ENCODE measurements around the gene SPOP.
"Not testable (repeated sequence)": the region's sequence is repeated elsewhere in the genome, so short reads cannot be mapped to it uniquely, and the experiment has no call there.

Gene SPOP

DNA sequence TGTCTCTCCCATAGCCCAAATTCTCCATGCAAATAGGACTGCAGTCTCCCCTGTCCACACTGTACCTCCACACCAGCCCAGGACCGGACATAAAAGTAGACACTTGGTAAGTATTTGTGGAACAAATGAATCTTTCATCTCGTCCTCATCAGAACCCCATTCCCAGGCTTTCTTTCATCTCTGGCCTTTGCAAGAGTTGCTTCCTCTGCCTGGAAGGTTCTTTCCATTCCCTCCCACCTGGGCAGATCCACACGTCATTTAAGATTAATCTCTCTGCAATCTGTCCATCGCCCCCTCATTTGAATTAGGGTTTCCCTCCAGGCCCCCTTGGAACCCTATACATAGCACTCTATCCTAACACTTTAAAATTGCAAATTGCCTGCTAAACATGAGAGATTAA is 106.1 kb downstream of the SPOP start:
- DNase-seq (ENCODE audit: low read depth): no peak

- no peak for DNase-seq (ENCODE audit: low read depth)
Measured at GRCh38 chr17:49571283-49571682, 106.6 kb downstream of the SPOP start.

DNA sequence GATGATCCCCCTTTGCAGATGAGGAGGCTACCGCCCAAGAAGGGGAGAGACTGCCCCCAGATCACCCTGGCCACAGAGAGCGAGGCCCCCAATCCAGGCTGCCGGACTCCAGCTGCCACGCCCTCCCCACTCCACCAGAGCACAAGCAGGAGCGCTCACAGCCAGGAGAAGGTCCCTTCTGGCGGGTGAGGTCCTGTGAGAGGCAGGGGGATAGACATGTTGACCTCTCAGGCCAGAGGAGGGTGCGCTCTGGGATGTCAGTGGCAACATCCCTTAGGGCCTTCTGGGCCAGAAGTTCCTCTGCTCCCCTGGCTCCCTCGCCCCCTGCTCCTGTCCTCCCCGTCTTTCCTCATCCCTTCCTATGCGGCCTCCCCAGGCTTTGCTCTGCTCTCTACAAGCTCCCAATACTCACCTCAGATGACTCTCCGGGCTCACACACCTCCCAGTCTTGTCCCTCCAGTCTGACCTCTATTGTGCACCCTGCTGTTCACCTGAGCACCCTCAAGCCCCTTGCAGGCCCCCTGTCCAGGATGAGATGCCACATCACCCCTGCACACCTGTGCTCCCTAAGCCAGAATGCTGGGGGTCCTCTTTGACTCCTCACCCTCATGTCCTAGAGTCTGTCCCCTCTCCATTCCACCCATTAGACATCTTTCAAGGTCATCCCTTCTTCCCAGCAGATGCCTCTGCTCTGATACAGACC is 107.2 kb downstream of the SPOP start:
- no peak for DNase-seq (ENCODE audit: low read depth)

DNA sequence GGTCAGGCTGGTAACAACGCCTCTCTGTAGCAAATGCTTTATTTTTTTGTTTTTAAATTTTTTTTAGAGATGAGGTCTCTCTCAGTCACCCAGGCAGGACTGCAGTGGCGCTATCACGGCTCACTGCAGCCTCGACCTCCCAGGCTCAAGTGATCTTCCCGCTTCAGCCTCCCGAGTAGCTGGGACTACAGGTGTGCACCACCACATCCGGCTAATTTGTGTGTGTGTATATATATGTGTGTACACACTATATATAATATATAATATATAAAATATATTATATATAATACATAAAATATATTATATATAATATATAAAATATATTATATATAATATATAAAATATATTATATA is 109.2 kb downstream of the SPOP start:
- not testable (repeated sequence) for DNase-seq (ENCODE audit: low read depth)

DNA sequence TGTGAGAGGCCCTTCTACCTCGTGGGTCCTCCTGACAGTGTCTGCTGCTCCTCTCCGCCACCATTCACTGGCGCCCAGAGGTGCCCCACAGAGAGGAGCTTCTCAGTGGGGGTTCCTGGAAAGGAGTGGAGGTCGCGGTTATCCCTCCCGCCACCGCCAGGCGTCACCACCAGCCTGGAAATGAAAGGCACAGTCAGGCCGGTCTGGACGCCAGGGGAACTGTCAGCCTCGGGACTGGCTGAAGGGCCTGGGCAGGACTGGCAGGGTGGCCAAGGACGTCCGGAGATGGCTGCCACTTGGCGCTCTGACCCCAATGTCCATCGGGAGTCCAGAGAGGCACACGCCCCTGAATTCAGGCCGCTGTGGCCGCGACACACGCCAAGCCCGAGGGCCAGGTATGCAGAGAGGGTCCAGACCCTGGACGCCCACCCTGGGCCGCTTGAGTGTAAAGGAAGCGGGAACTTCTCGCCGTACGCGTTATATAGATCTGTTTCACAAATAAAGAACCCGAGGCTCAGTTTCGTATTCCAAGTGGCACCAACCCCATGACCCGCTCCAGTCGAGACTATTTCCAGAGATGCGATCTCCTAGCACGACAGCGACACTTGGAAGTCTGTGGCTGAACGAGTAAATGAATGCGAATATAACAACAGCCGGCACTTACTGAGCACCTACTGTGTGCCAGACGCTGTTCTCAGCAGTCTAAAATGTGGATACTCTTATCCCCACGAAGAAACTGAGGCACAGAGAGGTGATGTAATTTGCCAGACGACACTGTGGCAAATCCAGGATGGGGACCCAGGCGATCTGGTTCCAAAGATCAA is 109.8 kb downstream of the SPOP start:
- no peak for DNase-seq (ENCODE audit: low read depth)

- no peak for DNase-seq (ENCODE audit: low read depth)
Measured at GRCh38 chr17:49567104-49567521, 110.8 kb downstream of the SPOP start.

DNA sequence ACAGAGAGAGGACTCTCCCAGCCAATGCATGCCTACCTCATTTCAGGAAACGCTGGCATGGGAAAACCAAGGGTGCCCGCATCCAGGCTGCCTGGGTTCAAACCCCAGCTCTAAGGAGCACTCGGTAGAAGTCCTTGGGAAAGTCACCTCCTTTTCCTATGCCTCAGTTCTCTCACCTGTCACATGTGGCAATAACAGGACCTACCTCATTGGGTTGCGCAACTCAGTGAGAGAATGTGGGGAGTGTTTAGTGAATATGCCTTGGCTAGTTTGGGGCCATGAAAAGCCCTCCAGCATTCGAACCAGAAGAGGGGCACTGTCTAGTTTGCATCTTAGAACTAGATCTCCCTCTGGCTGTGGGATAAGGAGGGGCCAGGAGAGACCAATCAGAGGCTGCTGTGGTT is 111.2 kb downstream of the SPOP start:
- DNase-seq (ENCODE audit: low read depth): no peak

- no peak for DNase-seq (ENCODE audit: low read depth)
Measured at GRCh38 chr17:49565948-49566491, 111.9 kb downstream of the SPOP start.

DNA sequence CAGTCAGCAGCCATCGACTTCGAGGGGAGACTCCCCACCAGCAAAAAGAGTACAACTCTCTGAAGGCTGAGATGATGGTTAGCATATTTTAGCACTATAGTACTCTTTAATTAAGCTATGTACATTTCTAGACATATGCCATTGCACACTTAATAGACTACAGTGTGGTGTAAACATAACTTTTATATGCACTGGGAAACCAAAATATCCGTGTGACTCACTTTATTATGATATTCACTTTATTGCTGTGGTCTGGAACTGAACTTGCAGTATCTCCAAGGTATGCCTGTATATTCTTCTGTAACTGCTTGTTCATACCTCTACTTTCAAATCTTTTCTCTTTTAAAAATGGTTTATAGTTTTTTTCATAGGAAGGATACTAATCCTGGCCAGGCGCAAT is 113.3 kb downstream of the SPOP start:
- DNase-seq (ENCODE audit: low read depth): no peak

GRCh38 chr17:49557312-49558024 is 120.4 kb downstream of the SPOP start:
- DNase-seq (ENCODE audit: low read depth): no peak

DNA sequence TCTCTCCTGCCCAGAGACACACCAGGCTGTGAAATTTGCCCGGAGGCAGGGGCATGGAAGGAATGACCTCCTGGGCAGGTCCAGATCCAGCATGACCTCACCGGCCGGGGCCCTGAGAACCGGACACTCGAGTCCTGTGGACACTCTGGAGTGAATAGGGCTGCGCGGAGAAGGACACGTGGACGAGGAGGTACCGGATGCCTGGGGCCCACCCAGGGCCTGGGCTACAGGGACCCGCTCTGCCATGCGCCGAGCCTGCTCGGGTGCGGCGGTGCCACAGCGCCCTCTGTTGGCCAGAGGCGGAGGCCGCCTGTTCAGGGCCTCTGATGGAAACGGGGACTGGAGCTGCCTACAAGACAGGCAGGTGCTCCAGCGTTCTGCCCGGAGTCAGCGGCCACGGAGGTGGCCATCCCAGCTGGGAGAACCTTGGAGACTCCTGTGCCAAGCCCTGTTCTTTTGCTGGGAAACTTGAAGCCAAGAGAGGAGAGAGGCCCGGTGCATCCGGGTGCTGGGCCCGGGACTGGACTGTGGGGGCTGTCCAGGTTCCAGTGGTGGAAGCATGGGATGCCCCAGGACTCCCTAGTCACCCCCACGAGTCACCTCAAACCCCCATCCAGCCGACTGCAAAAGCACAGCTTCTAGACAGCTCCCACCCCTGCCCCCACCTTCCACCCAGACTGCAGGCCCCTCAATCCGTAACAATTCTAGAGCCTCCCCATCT is 121.5 kb downstream of the SPOP start:
- no peak for DNase-seq (ENCODE audit: low read depth)

GRCh38 chr17:49555495-49556222 is 122.2 kb downstream of the SPOP start:
- DNase-seq (ENCODE audit: low read depth): no peak

- no peak for DNase-seq (ENCODE audit: low read depth)
Measured at GRCh38 chr17:49554694-49555494, 123.0 kb downstream of the SPOP start.

- no peak for DNase-seq (ENCODE audit: low read depth)
Measured at GRCh38 chr17:49553676-49554335, 124.1 kb downstream of the SPOP start.

DNA sequence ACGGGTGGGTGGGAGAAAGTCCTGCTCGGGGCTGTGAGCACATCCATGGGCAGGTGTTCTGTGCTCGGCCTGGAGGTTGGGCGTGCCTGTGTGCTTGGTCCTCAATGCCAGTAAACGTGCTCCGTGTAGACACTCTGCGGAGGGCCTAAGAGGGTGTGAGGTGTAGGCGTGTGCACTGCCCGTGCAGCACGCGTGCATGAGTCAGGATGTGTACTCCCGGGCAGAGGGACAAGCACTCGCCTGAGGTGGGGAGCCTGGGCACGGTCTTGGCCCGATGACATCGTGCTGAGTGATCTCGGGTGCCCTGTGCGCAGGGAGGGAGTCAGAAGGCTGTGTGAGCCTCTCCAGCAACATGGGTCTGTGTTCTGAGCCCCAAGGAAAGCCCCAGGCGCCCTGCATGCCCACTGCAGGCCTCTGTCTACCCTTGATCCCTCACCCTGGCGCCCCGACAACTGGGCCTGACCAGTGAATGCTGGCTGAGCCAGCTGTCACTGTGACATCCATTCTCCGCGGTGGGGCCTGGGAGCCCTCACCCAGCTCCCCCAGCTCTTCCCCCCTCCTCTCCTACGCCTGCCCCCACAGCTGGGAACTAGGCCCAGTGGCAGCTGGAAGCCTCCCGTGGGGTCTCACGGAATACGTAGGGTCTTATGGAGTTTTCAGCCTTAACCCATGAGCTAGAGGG is 125.7 kb downstream of the SPOP start:
- no peak for DNase-seq (ENCODE audit: low read depth)

DNA sequence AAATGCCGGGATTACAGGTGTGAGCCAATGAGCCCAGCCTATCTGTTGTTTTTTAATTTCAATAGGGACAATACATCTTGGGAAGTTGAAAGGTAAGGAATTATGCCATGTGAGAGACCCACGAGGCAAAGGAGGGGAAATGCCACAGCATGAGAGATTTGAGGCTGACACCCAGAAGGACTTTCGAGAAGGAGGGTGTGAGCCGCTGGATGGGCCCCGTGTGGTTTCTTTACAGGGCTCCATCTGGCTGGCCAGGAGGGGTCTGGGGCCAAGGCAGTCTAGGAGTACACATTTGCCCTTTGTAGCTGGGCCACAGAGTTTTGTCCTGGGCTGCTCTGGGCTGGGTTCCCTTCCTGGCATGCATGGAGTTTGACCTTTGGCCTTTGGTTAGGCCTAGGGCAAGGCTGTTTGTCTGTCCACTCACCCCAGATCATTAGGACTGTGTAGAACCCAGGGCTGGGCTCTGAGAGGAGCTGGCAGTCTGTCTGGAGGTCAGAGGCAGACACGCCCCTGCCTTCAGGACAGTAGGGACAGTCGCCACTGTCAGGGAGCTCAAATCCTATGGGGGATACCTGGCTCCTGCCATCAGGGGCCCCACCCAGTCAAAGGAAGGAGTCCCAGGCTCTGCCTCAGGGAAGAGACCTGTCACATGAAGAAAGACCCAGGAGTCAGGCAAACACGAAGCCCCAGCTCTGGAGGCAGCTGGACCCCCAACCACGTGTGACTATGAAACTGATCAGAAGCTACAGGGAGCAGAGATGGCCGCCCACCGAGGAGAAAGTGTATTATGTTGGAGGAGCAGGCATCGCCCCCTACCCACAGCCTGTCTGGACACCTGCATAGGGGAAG is 126.5 kb downstream of the SPOP start:
- DNase-seq (ENCODE audit: low read depth): no peak

DNA sequence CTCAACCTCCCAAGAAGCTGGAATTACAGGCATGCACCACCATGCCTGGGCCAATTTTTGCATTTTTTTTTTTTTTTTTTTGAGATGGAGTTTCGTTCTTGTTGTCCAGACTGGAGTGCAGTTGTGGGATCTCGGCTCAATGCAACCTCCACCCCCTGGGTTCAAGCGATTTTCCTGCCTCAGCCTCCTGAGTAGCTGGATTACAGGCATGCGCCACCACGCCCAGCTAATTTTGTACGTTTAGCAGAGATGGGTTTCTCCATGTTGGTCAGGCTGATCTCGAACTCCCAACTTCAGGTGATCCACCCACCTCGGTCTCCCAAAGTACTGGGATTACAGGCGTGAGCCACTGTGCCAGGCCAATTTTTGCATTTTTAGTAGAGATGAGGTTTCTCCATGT is 127.1 kb downstream of the SPOP start:
- not testable (repeated sequence) for DNase-seq (ENCODE audit: low read depth)
